Keratinocyte (primary cell): ENCODE data around the gene CDHR3. TPM values are rescaled to one million over a fixed set of nuclear protein-coding genes. Genes with fewer than 3 reads are reported as not detected.

Experiments used
- DNase-seq: peaks from one replicate; pipeline ENCODE4 v3.0.0-alpha.2; 2011; ENCODE audit warnings: low read depth, missing footprints, low spot score
- FAIRE-seq: peaks from 2 replicates; lab custom pipeline; 2011; peaks lifted over from hg19 to GRCh38; lab: Jason Lieb, UNC
- H2AFZ ChIP-seq: 2 replicates; pipeline ENCODE4 v1.6.0; 2012; ENCODE audit warnings: low read length, control low read depth, inconsistent platforms; ENCODE audit not compliant: control insufficient read depth
- H3K27ac ChIP-seq: 2 replicates; pipeline ENCODE4 v1.5.1; 2011; ENCODE audit warnings: low read length; ENCODE audit not compliant: control insufficient read depth, insufficient read depth
- H3K27me3 ChIP-seq: 3 replicates; pipeline ENCODE4 v1.6.0; 2011; ENCODE audit warnings: low read length; ENCODE audit not compliant: control insufficient read depth, insufficient read depth; ENCODE audit errors: extremely low read depth
- H3K36me3 ChIP-seq, 2 experiments: 2 replicates in 1 of 2; 3 replicates in 1 of 2; pipeline ENCODE4 v1.5.1; 2011; ENCODE audit warnings: low read length in 2 of 2, mild to moderate bottlenecking in 1 of 2; ENCODE audit not compliant: control insufficient read depth in 2 of 2, insufficient read depth in 2 of 2; ENCODE audit errors: extremely low read depth in 1 of 2
- H3K4me1 ChIP-seq: 3 replicates; pipeline ENCODE4 v1.5.1; 2011; ENCODE audit warnings: low read length; ENCODE audit not compliant: control insufficient read depth, insufficient read depth; ENCODE audit errors: extremely low read depth
- H3K4me2 ChIP-seq: 3 replicates; pipeline ENCODE4 v1.6.0; 2011; ENCODE audit warnings: low read depth, low read length; ENCODE audit not compliant: control insufficient read depth, insufficient read depth; ENCODE audit errors: extremely low read depth
- H3K4me3 ChIP-seq, 3 experiments: fragments of 200-600 bp in 1 of 3; sonication (generic) in 1 of 3; 2 replicates in 2 of 3; 3 replicates in 1 of 3; pipeline ENCODE4 v1.5.1; 2011 to 2016; ENCODE audit warnings: low read length in 3 of 3, mild to moderate bottlenecking in 3 of 3, control low read depth in 2 of 3, inconsistent platforms in 1 of 3, low read depth in 1 of 3, mixed read lengths in 1 of 3, mixed run types in 1 of 3, moderate library complexity in 1 of 3; ENCODE audit not compliant: control insufficient read depth in 2 of 3, insufficient read depth in 2 of 3; ENCODE audit errors: extremely low read depth in 1 of 3
- H3K79me2 ChIP-seq: 2 replicates; pipeline ENCODE4 v1.6.0; 2012; ENCODE audit warnings: low read length; ENCODE audit not compliant: control insufficient read depth, insufficient read depth
- H3K9ac ChIP-seq: 3 replicates; pipeline ENCODE4 v1.6.0; 2011; ENCODE audit warnings: low read length; ENCODE audit not compliant: control insufficient read depth, insufficient read depth; ENCODE audit errors: extremely low read depth
- H3K9me1 ChIP-seq: 3 replicates; pipeline ENCODE4 v1.6.0; 2011; ENCODE audit warnings: low read length; ENCODE audit not compliant: control insufficient read depth, insufficient read depth; ENCODE audit errors: extremely low read depth
- H3K9me3 ChIP-seq: 2 replicates; pipeline ENCODE4 v1.5.1; 2012; ENCODE audit warnings: low read depth, low read length; ENCODE audit not compliant: control insufficient read depth
- H4K20me1 ChIP-seq: 3 replicates; pipeline ENCODE4 v1.6.0; 2011; ENCODE audit warnings: low read length; ENCODE audit not compliant: control insufficient read depth, insufficient read depth; ENCODE audit errors: extremely low read depth
- CTCF ChIP-seq, 3 experiments: IDR thresholded peaks in 1 of 3; conservative IDR thresholded peaks in 1 of 3; optimal IDR thresholded peaks in 1 of 3; 2 replicates in 2 of 3; 3 replicates in 1 of 3; pipeline versions ENCODE3 to v1.5.1; 2011; ENCODE audit warnings: low read length in 3 of 3, mild to moderate bottlenecking in 3 of 3, moderate library complexity in 2 of 3, control low read depth in 1 of 3, inconsistent platforms in 1 of 3; ENCODE audit not compliant: insufficient read depth in 2 of 3; ENCODE audit errors: extremely low read depth in 1 of 3
- EZH2 ChIP-seq: IDR thresholded peaks from one replicate; pipeline ENCODE4 v1.6.1; 2012; ENCODE audit warnings: inconsistent platforms, mild to moderate bottlenecking, low read length, moderate library complexity
- dilution Hi-C: fragments of 300-500 bp; cut with MboI; formaldehyde crosslinking; loops from one replicate; pipeline ENCODE4 v1.7.0; 2020; ENCODE audit warnings: low sequenced_read_pairs; ENCODE audit not compliant: extremely low pct_ligation_motif_present
- polyA plus RNA-seq, 5 experiments: library from polyadenylated mRNA; depleted of rRNA in 3 of 5; stranded (reverse) in 3 of 5; stranded (forward) in 1 of 5; unstranded in 1 of 5; fragments of >200 nt; gene quantifications; 1 replicate in 1 of 5; 2 replicates in 3 of 5; 3 replicates in 1 of 5; pipeline versions ENCODE4 v1.2.1 to v1.2.3, GENCODE V29; 2011 to 2012; ENCODE audit warnings: missing spikeins in 2 of 5, low read depth in 1 of 5, low replicate concordance in 1 of 5

The CDHR3 gene
- polyA plus RNA-seq, 1 donor (not counting 4 experiments of a cell fraction or from before 2014, with no cell fraction given): 1.2 TPM

- Histone ChIP-seq H3K9ac (peak overlapping the region; percentile 67), H3K4me1 (peaks cover 76% of the 10 kb centered on the region), H2AFZ (no peak overlapping the region), H3K9me1 (no peaks in the 10 kb centered on the region), H3K27ac (peak overlapping the region; percentile 87), H3K27me3 (no peaks in the 10 kb centered on the region), H3K9me3 (no peaks in the 10 kb centered on the region), H3K79me2 (no peaks in the 10 kb centered on the region), H3K36me3 (no peaks in the 10 kb centered on the region), H4K20me1 (no peaks in the 10 kb centered on the region), H3K4me3 (no peak overlapping the region), H3K4me2 (peak overlapping the region; percentile 78)
- DNase-seq (peak; percentile 79), FAIRE-seq (no peak)
- TF ChIP-seq EZH2: no peak
- no peak for TF ChIP-seq CTCF (optimal IDR thresholded peaks at IDR 0.05 in 1 of 3, IDR thresholded peaks at IDR 0.05 in 1 of 3, conservative IDR thresholded peaks at IDR 0.05 in 1 of 3; ENCODE audit: extremely low read depth in 1 of 3, insufficient read depth in 2 of 3, low read length in 3 of 3)
- dilution Hi-C loops: no loop called here
Observed at GRCh38 chr7:106070201-106070551, 107.1 kb downstream of the CDHR3 start.

- Histone ChIP-seq H3K4me1 (peaks cover 71% of the 10 kb centered on the region), H3K9me3 (no peaks in the 10 kb centered on the region), H3K9me1 (no peaks in the 10 kb centered on the region), H3K27me3 (no peaks in the 10 kb centered on the region), H3K36me3 (no peaks in the 10 kb centered on the region), H3K79me2 (no peaks in the 10 kb centered on the region), H3K4me2 (peak overlapping the region; percentile 78), H3K27ac (peak overlapping the region; percentile 87), H4K20me1 (no peaks in the 10 kb centered on the region), H3K4me3 (peak overlapping the region; percentile 7 to 55 (median 28)), H3K9ac (peak overlapping the region; percentile 76), H2AFZ (no peak overlapping the region)
- DNase-seq (no peak), FAIRE-seq (no peak)
- TF ChIP-seq CTCF (optimal IDR thresholded peaks at IDR 0.05 in 1 of 3, IDR thresholded peaks at IDR 0.05 in 1 of 3, conservative IDR thresholded peaks at IDR 0.05 in 1 of 3; ENCODE audit: extremely low read depth in 1 of 3, insufficient read depth in 2 of 3, low read length in 3 of 3) (no peak), EZH2 (no peak)
- dilution Hi-C loops: no loop called here
Observed at GRCh38 chr7:106070567-106071254, 107.6 kb downstream of the CDHR3 start.
